Panc1 (cell line): ENCODE results near the gene MATN4. TPM values are rescaled to one million over a fixed set of nuclear protein-coding genes. Genes with fewer than 3 reads are reported as not detected.

Source experiments
- ATAC-seq: fragments of 200-7000 bp; cut with Tn5 transposase; 2 replicates; pipeline ENCODE4 v1.9.1; 2020; ENCODE audit warnings: mild to moderate bottlenecking, moderate library complexity
- BruUV-seq: library from RNA; stranded (reverse); fragments of 400-500 nt; replicated peaks from 2 replicates; lab custom pipeline; 2021; lab: Mats Ljungman, UMichigan
- CTCF ChIA-PET: fragments of 300-600 bp; sonication (Branson Sonifier 250); formaldehyde crosslinking; loops from one replicate; lab custom pipeline; 2022; ENCODE audit warnings: antibody characterized with exemption; lab: Charles Lee
- POLR2A ChIA-PET: fragments of 300-600 bp; sonication (Branson Sonifier 250); formaldehyde crosslinking; loops from one replicate; lab custom pipeline; 2022; ENCODE audit warnings: antibody characterized with exemption; lab: Charles Lee
- DNase-seq: peaks from one replicate; pipeline ENCODE4 v3.0.0-alpha.2; 2010; ENCODE audit warnings: low read depth, low spot score
- H3K27ac ChIP-seq: 2 replicates; pipeline ENCODE4 v1.5.1; 2011; ENCODE audit warnings: mild to moderate bottlenecking, low read length, inconsistent platforms
- H3K27me3 ChIP-seq: fragments of 200-500 bp; sonication (Bioruptor generic); 2 replicates; pipeline ENCODE4 v1.6.0; 2014; ENCODE audit warnings: low read length, inconsistent platforms; ENCODE audit not compliant: control insufficient read depth, insufficient read depth
- H3K36me3 ChIP-seq: fragments of 200-500 bp; sonication (Bioruptor generic); 2 replicates; pipeline ENCODE4 v1.5.1; 2014; ENCODE audit warnings: inconsistent platforms, mild to moderate bottlenecking, low read length, moderate library complexity; ENCODE audit not compliant: control insufficient read depth, insufficient read depth
- H3K4me1 ChIP-seq: 2 replicates; pipeline ENCODE4 v1.5.1; 2011; ENCODE audit warnings: inconsistent platforms, mild to moderate bottlenecking, low read length, moderate library complexity; ENCODE audit not compliant: control insufficient read depth, insufficient read depth
- H3K4me3 ChIP-seq, 2 experiments: 2 replicates each; pipeline ENCODE4 v1.5.1; 2011 to 2012; ENCODE audit warnings: low read depth in 2 of 2, low read length in 2 of 2, mild to moderate bottlenecking in 2 of 2, inconsistent platforms in 1 of 2, moderate library complexity in 1 of 2
- H3K9me3 ChIP-seq: fragments of 200-500 bp; sonication (Bioruptor generic); 2 replicates; pipeline ENCODE4 v1.5.1; 2014; ENCODE audit warnings: low read depth, mild to moderate bottlenecking, inconsistent platforms, low read length, moderate library complexity; ENCODE audit not compliant: control insufficient read depth, insufficient read depth
- POLR2AphosphoS5 ChIP-seq: IDR thresholded peaks from 2 replicates; pipeline ENCODE4 v1.6.1; 2012; ENCODE audit warnings: mild to moderate bottlenecking, low read depth, low read length, moderate library complexity
- SIN3A ChIP-seq: IDR thresholded peaks from 2 replicates; pipeline ENCODE4 v1.6.1; 2012; ENCODE audit warnings: low read depth, mild to moderate bottlenecking, low read length, moderate library complexity, borderline replicate concordance; ENCODE audit not compliant: insufficient read depth
- TCF7L2 ChIP-seq: IDR thresholded peaks from 2 replicates; pipeline ENCODE4 v1.6.1; 2011; ENCODE audit warnings: mild to moderate bottlenecking, low read depth, low read length, inconsistent platforms
- in situ Hi-C: cut with HindIII; loops from 2 replicates; pipeline ENCODE4 v1.10.0; 2016; ENCODE audit warnings: low sequenced_read_pairs, low pct_unique_long_range_greater_than_20kb
- intact Hi-C: fragments of 100-400 bp; cut with micrococcal nuclease; formaldehyde crosslinking; loops from one replicate; pipeline ENCODE4 v1.10.0; 2022; ENCODE audit not compliant: unreplicated experiment
- total RNA-seq: library from RNA; stranded (reverse); gene quantifications from one replicate; pipeline ENCODE4 v1.2.1, GENCODE V29; 2021; ENCODE audit not compliant: unreplicated experiment
- TF ChIP-seq, protein P1 (sequence below), 2 experiments: IDR thresholded peaks; 2 replicates each; pipeline ENCODE4 v1.6.1; 2011 to 2012; ENCODE audit warnings: low read depth in 2 of 2, control low read depth in 1 of 2, low read length in 1 of 2, mild to moderate bottlenecking in 1 of 2, moderate library complexity in 1 of 2; ENCODE audit not compliant: insufficient read depth in 1 of 2
- TF ChIP-seq, protein P2 (sequence below): fragments of 450-650 bp; IDR thresholded peaks from 2 replicates; pipeline ENCODE4 v1.5.1; 2017; ENCODE audit warnings: mild to moderate bottlenecking

The MATN4 gene
- total RNA-seq, 1 experiment from 2014 or later, result 0.15 TPM

DNA sequence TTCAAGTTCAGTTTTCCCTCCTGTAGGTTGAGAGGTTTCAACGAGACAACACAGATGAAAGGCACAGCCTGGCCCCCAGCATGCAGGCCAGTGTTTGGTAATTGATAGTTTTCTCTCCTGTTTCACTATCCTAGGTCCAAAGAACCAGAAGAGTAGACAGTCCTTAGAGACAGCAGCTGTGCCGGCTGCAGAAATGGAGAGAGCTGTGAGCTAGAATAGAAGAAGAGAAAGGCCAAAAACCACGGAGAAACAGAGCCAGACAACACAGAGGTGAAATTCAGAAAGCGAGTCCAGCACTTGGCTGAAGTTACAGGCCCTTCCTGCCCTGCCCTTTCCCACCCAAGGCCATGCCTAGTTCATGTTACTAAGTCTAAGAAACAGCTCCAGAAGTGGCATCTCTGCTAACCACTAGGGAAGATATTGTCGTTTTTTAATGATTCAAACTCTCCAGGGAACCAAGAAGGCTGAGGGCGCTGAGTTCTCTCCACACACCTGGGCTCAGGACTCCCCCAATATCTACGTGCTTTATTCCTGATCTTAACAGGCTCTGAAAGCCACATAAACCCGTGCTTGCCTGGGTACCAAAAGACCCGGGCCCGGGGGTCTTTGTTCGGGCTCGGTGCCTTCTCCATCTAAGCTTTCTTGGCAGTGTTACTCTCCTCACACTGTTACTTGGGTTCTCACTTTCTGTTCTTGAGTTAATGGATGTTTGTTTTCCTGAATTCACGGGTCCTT is 18.0 kb downstream of the MATN4 start:
- Histone ChIP-seq H3K27me3 (peaks cover 2% of the 10 kb centered on the region; the same call in 1 of the 2 replicates), H3K4me1 (no peaks in the 10 kb centered on the region), H3K27ac (no peak overlapping the region), H3K36me3 (no peaks in the 10 kb centered on the region), H3K9me3 (peaks cover 4% of the 10 kb centered on the region; the same call in 1 of the 2 replicates), H3K4me3 (no peak overlapping the region)
- intact Hi-C loops (loop anchor here (5.0 to 10.0 kb wide), 3 partner anchors 155 to 248 kb away; partner anchors contain the start of gene KCNS1), in situ Hi-C loops (no loop called here)
- ChIA-PET CTCF (interaction anchor here (0.6 to 1.6 kb wide), 6 partner anchors 152 to 246 kb away, joined by 3 to 9 read pairs (median 4); no protein-coding TSS in a partner anchor), POLR2A (interaction anchor here (0.6 kb wide), 1 partner anchor 199 kb away, joined by 5 read pairs; no protein-coding TSS in a partner anchor)
- no peak for TF ChIP-seq TCF7L2
- TF ChIP-seq SIN3A, result no peak
- no peak for TF ChIP-seq POLR2AphosphoS5
- TF ChIP-seq, protein P1, sequence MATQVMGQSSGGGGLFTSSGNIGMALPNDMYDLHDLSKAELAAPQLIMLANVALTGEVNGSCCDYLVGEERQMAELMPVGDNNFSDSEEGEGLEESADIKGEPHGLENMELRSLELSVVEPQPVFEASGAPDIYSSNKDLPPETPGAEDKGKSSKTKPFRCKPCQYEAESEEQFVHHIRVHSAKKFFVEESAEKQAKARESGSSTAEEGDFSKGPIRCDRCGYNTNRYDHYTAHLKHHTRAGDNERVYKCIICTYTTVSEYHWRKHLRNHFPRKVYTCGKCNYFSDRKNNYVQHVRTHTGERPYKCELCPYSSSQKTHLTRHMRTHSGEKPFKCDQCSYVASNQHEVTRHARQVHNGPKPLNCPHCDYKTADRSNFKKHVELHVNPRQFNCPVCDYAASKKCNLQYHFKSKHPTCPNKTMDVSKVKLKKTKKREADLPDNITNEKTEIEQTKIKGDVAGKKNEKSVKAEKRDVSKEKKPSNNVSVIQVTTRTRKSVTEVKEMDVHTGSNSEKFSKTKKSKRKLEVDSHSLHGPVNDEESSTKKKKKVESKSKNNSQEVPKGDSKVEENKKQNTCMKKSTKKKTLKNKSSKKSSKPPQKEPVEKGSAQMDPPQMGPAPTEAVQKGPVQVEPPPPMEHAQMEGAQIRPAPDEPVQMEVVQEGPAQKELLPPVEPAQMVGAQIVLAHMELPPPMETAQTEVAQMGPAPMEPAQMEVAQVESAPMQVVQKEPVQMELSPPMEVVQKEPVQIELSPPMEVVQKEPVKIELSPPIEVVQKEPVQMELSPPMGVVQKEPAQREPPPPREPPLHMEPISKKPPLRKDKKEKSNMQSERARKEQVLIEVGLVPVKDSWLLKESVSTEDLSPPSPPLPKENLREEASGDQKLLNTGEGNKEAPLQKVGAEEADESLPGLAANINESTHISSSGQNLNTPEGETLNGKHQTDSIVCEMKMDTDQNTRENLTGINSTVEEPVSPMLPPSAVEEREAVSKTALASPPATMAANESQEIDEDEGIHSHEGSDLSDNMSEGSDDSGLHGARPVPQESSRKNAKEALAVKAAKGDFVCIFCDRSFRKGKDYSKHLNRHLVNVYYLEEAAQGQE (IDR thresholded peaks at IDR 0.05; ENCODE audit: insufficient read depth in 1 of 2, low read depth in 2 of 2, low read length in 1 of 2), result no peak
- TF ChIP-seq, protein P2, sequence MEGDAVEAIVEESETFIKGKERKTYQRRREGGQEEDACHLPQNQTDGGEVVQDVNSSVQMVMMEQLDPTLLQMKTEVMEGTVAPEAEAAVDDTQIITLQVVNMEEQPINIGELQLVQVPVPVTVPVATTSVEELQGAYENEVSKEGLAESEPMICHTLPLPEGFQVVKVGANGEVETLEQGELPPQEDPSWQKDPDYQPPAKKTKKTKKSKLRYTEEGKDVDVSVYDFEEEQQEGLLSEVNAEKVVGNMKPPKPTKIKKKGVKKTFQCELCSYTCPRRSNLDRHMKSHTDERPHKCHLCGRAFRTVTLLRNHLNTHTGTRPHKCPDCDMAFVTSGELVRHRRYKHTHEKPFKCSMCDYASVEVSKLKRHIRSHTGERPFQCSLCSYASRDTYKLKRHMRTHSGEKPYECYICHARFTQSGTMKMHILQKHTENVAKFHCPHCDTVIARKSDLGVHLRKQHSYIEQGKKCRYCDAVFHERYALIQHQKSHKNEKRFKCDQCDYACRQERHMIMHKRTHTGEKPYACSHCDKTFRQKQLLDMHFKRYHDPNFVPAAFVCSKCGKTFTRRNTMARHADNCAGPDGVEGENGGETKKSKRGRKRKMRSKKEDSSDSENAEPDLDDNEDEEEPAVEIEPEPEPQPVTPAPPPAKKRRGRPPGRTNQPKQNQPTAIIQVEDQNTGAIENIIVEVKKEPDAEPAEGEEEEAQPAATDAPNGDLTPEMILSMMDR, result no peak
- ATAC-seq (no peak), DNase-seq (no peak)
- BruUV-seq, result no TSS peak

DNA sequence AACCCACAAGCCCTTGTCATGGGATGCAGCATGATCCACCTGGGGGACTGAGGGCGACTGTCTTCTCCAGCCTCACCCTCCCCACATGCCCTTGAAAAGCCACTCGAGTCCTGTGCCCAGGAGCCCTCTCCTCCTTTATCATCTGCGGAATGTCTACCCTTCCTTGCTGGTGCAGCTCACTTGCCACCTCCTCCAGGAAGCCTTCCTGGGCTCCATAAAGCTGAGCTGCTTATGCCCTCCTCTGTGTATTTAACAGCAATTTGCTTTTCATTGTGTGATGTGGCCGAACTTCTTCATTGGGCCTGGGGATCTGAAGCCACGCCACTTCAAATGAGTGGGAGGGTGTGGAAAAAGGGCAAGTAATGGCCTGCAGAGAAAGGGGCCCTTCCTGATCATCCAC is 19.2 kb downstream of the MATN4 start:
- TF ChIP-seq, protein P1 (IDR thresholded peaks at IDR 0.05; ENCODE audit: insufficient read depth in 1 of 2, low read depth in 2 of 2, low read length in 1 of 2), result no peak
- no peak for TF ChIP-seq SIN3A
- TF ChIP-seq TCF7L2, result no peak
- TF ChIP-seq POLR2AphosphoS5, result no peak
- TF ChIP-seq, protein P2, result no peak
- H3K27me3 ChIP-seq, result no peaks in the 10 kb centered on the region
- no peak for DNase-seq
- no peaks in the 10 kb centered on the region for H3K9me3 ChIP-seq
- no peak overlapping the region for H3K4me3 ChIP-seq
- BruUV-seq, result no TSS peak
- in situ Hi-C loops, result no loop called here
- H3K27ac ChIP-seq, result no peak overlapping the region
- intact Hi-C loops, result loop anchor here (10.0 kb wide), 1 partner anchor 154 kb away; no protein-coding TSS in a partner anchor
- ChIA-PET POLR2A (no interaction called here), CTCF (interaction anchor here (1.6 kb wide), 1 partner anchor 176 kb away, joined by 4 read pairs; no protein-coding TSS in a partner anchor)
- no peaks in the 10 kb centered on the region for H3K36me3 ChIP-seq
- ATAC-seq, result no peak
- H3K4me1 ChIP-seq, result no peaks in the 10 kb centered on the region
